ENCODE measurements around the gene NDE1. TPM values are rescaled to one million over a fixed set of nuclear protein-coding genes. Genes with fewer than 3 reads are reported as not detected.

NDE1 gene
- total RNA-seq, 3 donors from 2014 or later, result 19.0 to 34.7 (median 34.1) TPM

DNA sequence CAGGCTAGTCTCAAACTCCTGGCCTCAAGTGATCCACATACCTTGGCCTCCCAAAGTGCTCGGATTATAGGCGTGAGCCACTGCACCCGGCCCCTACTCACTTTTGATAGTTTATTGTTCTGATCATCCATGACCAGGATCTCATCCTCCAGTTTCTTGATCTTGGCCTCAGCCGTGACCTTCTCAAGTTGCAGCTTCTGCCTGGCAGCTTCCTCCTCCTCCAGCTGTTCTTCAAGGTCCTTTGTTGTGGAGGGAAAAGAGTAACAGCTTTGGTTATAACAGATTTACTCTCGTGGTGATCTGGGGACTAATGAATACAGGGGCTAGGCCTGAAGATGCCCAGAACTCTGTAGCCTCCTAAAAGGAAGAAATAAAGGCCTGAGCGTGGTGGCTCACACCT lies 89.9 kb downstream of the NDE1 start:
- Histone ChIP-seq H3K27me3 (no peaks in the 10 kb centered on the region), H3K4me1 (no peaks in the 10 kb centered on the region), H3K27ac (no peak overlapping the region), H3K36me3 (no peaks in the 10 kb centered on the region), H3K4me3 (no peak overlapping the region), H3K9me3 (peaks cover 0 to 6% of the 10 kb centered on the region in 2 donors)
- DNase-seq (ENCODE audit: low spot score in 2 of 2), result no peak
- intact Hi-C loops (cut with DNase I; ENCODE audit: low total_unique reads), result no loop called here
- TF ChIP-seq POLR2A (IDR thresholded peaks at IDR 0.05), result no peak
- TF ChIP-seq, protein P1, sequence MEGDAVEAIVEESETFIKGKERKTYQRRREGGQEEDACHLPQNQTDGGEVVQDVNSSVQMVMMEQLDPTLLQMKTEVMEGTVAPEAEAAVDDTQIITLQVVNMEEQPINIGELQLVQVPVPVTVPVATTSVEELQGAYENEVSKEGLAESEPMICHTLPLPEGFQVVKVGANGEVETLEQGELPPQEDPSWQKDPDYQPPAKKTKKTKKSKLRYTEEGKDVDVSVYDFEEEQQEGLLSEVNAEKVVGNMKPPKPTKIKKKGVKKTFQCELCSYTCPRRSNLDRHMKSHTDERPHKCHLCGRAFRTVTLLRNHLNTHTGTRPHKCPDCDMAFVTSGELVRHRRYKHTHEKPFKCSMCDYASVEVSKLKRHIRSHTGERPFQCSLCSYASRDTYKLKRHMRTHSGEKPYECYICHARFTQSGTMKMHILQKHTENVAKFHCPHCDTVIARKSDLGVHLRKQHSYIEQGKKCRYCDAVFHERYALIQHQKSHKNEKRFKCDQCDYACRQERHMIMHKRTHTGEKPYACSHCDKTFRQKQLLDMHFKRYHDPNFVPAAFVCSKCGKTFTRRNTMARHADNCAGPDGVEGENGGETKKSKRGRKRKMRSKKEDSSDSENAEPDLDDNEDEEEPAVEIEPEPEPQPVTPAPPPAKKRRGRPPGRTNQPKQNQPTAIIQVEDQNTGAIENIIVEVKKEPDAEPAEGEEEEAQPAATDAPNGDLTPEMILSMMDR (IDR thresholded peaks at IDR 0.05), result no peak
- no peak for TF ChIP-seq POLR2AphosphoS5 (IDR thresholded peaks at IDR 0.05)

DNA sequence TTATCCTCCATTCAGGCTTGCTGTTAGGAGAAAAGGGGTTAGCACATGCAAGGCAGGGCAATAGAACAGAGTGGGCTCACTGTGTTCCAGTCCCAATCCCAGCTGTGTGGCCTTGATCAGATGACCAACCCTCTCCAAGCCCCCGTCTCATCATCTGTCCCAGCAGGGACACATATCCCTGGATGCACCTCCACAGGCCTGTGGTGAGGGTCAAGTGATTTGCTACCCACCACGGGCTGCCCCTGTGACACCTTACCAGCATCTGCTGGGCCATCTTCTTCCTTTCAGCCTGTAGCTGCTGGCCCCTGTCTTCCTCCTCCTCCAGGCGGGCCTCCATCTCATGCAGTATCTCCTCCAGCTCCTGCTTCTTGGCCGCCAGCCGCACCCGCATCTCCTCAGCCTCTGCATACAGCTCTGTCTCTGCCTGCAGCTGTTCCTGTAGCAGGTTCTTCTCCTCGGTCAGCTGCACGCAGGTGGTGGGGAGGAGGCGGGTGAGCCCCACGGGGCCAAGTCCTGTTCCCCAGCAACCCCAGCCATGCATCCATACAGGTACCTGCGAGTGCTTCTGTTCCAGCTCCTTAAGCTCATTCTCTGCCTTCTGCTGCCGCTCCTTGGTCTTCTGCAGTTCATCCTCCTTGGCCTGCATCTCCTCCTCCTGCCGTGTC lies 91.3 kb downstream of the NDE1 start:
- peaks cover 0 to 6% of the 10 kb centered on the region in 2 donors for H3K9me3 ChIP-seq

DNA sequence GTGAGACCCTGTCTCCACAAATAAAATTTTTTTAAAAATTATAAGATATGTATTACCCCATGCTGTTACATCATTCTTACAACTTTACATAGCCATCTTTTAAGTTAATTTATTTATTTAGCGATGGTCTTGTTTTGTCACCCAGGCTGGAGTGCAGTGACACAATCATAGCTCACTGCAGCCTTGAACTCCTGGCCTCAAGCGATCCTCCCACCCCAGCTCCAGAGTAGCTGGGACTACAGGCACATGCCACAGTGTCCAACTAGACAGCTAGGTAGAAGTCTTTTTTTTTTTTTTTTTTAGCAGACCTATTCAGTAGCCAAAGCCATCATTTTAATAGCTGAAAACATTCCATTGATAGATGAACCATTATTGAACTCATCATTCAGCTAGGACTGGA lies 92.7 kb downstream of the NDE1 start:
- Histone ChIP-seq H3K27me3 (no peaks in the 10 kb centered on the region), H3K4me3 (no peak overlapping the region), H3K27ac (no peak overlapping the region), H3K4me1 (no peaks in the 10 kb centered on the region), H3K9me3 (peaks cover 0 to 6% of the 10 kb centered on the region in 2 donors), H3K36me3 (no peaks in the 10 kb centered on the region)
- intact Hi-C loops (cut with DNase I; ENCODE audit: low total_unique reads), result no loop called here
- TF ChIP-seq, protein P1 (IDR thresholded peaks at IDR 0.05), result no peak
- no peak for TF ChIP-seq POLR2AphosphoS5 (IDR thresholded peaks at IDR 0.05)
- TF ChIP-seq POLR2A (IDR thresholded peaks at IDR 0.05), result no peak
- no peak for DNase-seq (ENCODE audit: low spot score in 2 of 2)

More for the DNA sequence above, 91.3 kb downstream of the NDE1 start:
- intact Hi-C loops (cut with DNase I; ENCODE audit: low total_unique reads), result no loop called here
- H3K4me1 ChIP-seq, result no peaks in the 10 kb centered on the region
- no peak for DNase-seq (ENCODE audit: low spot score in 2 of 2)
- H3K36me3 ChIP-seq, result no peaks in the 10 kb centered on the region
- H3K27me3 ChIP-seq, result no peaks in the 10 kb centered on the region
- TF ChIP-seq, protein P1 (IDR thresholded peaks at IDR 0.05), result no peak
- TF ChIP-seq POLR2AphosphoS5 (IDR thresholded peaks at IDR 0.05), result no peak
- TF ChIP-seq POLR2A (IDR thresholded peaks at IDR 0.05), result no peak
- H3K4me3 ChIP-seq, result no peak overlapping the region
- no peak overlapping the region for H3K27ac ChIP-seq

DNA sequence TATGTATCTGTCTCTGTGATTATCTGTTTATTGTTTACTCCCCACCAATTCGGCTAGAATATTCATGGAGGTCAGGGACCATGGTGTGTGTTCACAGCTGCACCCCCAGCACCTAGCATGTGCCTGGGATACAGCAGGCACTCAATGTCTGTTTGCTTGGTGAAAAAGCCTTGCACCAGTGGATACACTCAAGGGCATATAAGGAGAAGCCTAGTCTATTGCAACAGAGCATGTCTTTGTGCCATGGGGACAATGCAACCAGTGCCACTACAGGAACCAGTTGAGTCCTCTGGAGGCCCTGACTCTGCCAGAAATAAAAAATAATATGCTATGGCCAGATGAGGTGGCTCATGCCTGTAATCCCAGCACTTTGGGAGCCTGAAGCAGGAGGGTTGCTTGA lies 93.6 kb downstream of the NDE1 start:
- no peak overlapping the region for H3K4me3 ChIP-seq
- no peak for DNase-seq (ENCODE audit: low spot score in 2 of 2)
- H3K9me3 ChIP-seq, result peaks cover 0 to 6% of the 10 kb centered on the region in 2 donors
- no peaks in the 10 kb centered on the region for H3K4me1 ChIP-seq
- TF ChIP-seq POLR2AphosphoS5 (IDR thresholded peaks at IDR 0.05) (no peak), POLR2A (IDR thresholded peaks at IDR 0.05) (no peak)
- TF ChIP-seq, protein P1 (IDR thresholded peaks at IDR 0.05), result no peak
- no peak overlapping the region for H3K27ac ChIP-seq
- intact Hi-C loops (cut with DNase I; ENCODE audit: low total_unique reads), result no loop called here
- no peaks in the 10 kb centered on the region for H3K27me3 ChIP-seq
- no peaks in the 10 kb centered on the region for H3K36me3 ChIP-seq

DNA sequence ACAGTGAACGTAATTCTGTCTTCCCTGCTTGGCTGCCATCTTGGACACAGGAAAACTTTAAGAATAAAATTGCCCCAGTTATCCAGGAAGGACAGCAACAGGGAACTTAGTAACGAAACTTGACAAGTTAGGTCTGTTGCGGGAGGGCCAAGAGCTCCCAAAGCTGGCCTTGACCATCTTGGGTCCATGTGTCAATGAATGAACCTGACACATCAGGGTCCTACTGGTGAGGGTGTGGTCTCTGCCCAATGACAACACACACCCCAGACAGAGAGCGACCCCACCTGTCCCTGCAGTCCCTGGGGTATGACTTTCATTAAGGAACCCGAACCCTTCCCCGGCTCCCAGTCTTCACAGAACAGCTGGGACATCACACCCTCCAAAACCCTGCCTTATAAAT lies 96.3 kb downstream of the NDE1 start:
- no peaks in the 10 kb centered on the region for H3K27me3 ChIP-seq
- H3K9me3 ChIP-seq, result no peaks in the 10 kb centered on the region
- no peak overlapping the region for H3K27ac ChIP-seq
- H3K36me3 ChIP-seq, result no peaks in the 10 kb centered on the region
- H3K4me3 ChIP-seq, result no peak overlapping the region
- TF ChIP-seq, protein P1 (IDR thresholded peaks at IDR 0.05), result no peak
- TF ChIP-seq POLR2A (IDR thresholded peaks at IDR 0.05) (no peak), POLR2AphosphoS5 (IDR thresholded peaks at IDR 0.05) (no peak)
- intact Hi-C loops (cut with DNase I; ENCODE audit: low total_unique reads), result no loop called here
- no peak for DNase-seq (ENCODE audit: low spot score in 2 of 2)
- no peaks in the 10 kb centered on the region for H3K4me1 ChIP-seq
